NCI-H2227 (cell line): Measurements from ENCODE around the gene ROGDI.

Experiments used
- DNase-seq: peaks from one replicate; lab custom pipeline; 2025; ENCODE audit not compliant: unreplicated experiment; lab: John Stamatoyannopoulos, UW

ROGDI gene

GRCh38 chr16:4767872-4768548, 34.4 kb downstream of the ROGDI start:
- DNase-seq: peak; percentile 34

- DNase-seq: peak; percentile 98
These were observed 35.4 kb downstream of the ROGDI start, which contains the start of gene ZNF500 for GRCh38 chr16:4766875-4767628. Gene ZNF500, minus strand, starts transcription at chr16:4767162. Its CDS starts 1,184 bp downstream, at chr16:4765978.

- no peak for DNase-seq
These were observed 36.6 kb downstream of the ROGDI start for GRCh38 chr16:4765511-4766474.

GRCh38 chr16:4763791-4764190, 38.6 kb downstream of the ROGDI start:
- no peak for DNase-seq

GRCh38 chr16:4762205-4762604, 40.2 kb downstream of the ROGDI start:
- DNase-seq: no peak

- DNase-seq: no peak
These were observed 42.1 kb downstream of the ROGDI start for GRCh38 chr16:4760221-4760910.

- DNase-seq: no peak
These were observed 46.7 kb downstream of the ROGDI start for GRCh38 chr16:4755687-4756086.

GRCh38 chr16:4754865-4755264, 47.6 kb downstream of the ROGDI start:
- DNase-seq: no peak

- DNase-seq: no peak
These were observed 49.2 kb downstream of the ROGDI start for GRCh38 chr16:4753227-4753626.

GRCh38 chr16:4752351-4753100, 49.9 kb downstream of the ROGDI start:
- no peak for DNase-seq

- no peak for DNase-seq
These were observed 51.5 kb downstream of the ROGDI start for GRCh38 chr16:4750896-4751295.

- DNase-seq: no peak
These were observed 52.7 kb downstream of the ROGDI start for GRCh38 chr16:4749700-4750257.

- DNase-seq: no peak
These were observed 53.6 kb downstream of the ROGDI start for GRCh38 chr16:4748682-4749411.

- DNase-seq: no peak
These were observed 54.3 kb downstream of the ROGDI start for GRCh38 chr16:4747906-4748681.

- no peak for DNase-seq
These were observed 55.4 kb downstream of the ROGDI start for GRCh38 chr16:4746991-4747574.
